ENCODE data around the gene PLK5. TPM values are rescaled to one million over a fixed set of nuclear protein-coding genes. Genes with fewer than 3 reads are reported as not detected.

The PLK5 gene
- total RNA-seq, 1 experiment from 2014 or later = 1.4 TPM

DNA sequence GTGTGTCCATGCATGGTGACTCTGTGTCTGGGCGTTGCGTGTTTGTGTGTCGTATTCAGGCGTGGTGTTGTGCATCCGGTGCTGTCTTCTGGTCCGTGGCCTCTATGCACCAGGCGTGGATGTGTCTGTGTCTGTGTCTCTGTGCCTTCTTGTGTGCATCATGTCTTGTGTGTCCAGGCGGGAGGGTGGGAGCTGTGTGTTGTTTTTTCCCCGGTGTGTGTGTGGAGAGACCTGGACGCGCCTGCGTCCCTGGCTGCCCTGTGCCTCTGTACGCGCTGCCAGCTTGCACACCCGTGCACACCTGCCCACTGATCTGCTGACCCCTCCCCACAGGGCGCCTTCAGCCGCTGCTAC, 1.1 kb downstream of the PLK5 start (continued):
- no peak for TF ChIP-seq STAT6 (CRISPR knock-in tag; conservative IDR thresholded peaks at IDR 0.05; ENCODE audit: low read depth)

GRCh38 chr19:1525343-1525742, 1.5 kb downstream of the PLK5 start:
- TF ChIP-seq, protein P1, sequence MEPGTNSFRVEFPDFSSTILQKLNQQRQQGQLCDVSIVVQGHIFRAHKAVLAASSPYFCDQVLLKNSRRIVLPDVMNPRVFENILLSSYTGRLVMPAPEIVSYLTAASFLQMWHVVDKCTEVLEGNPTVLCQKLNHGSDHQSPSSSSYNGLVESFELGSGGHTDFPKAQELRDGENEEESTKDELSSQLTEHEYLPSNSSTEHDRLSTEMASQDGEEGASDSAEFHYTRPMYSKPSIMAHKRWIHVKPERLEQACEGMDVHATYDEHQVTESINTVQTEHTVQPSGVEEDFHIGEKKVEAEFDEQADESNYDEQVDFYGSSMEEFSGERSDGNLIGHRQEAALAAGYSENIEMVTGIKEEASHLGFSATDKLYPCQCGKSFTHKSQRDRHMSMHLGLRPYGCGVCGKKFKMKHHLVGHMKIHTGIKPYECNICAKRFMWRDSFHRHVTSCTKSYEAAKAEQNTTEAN (CRISPR knock-in tag; IDR thresholded peaks at IDR 0.05) = no peak
- no peak for ATAC-seq
- H3K27ac Mint-ChIP-seq = no peak overlapping the region
- ChIA-PET CTCF (interaction anchor here (1.2 kb wide), 1 partner anchor 21 kb away, joined by 4 read pairs; no protein-coding TSS in a partner anchor), POLR2A (no interaction called here)
- H3K27me3 Mint-ChIP-seq (ENCODE audit: low read depth) = peaks cover 48% of the 10 kb centered on the region
- peak overlapping the region; percentile 68 for H3K4me3 Mint-ChIP-seq
- no peak for DNase-seq (ENCODE audit: low spot score)
- no peaks in the 10 kb centered on the region for H3K36me3 Mint-ChIP-seq
- peaks cover 5% of the 10 kb centered on the region for H3K4me1 Mint-ChIP-seq
- H3K9me3 Mint-ChIP-seq = no peaks in the 10 kb centered on the region

DNA sequence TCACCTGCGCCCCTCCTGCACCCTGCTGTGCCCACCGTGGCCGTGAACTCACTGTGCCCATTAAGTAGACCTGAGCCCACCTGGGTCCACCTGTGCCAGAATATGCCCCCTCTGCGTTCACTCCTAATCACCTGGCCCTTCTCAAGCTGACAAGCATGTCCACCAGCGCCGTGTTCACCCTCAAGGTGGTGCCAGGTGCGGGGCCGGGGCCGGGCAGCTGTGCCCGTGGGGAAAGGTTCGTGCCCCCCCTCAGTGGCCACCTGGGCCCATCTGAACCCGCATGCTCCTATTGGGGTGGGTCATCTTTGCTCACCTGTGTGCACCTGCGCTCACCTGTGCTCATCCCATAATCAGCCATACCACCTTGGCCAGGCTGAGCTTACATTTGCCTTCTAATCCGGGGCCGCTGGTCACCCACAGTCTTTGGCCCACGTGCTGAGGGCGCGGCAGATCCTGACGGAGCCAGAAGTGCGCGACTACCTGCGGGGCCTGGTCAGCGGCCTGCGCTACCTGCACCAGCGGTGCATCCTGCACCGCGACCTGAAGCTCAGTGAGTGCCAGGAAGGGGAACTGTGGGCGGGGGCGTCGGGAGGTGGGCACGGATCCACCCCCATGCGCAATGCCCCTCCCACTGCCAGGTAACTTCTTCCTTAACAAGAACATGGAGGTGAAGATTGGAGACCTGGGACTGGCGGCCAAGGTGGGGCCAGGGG, 2.3 kb downstream of the PLK5 start:
- POLR2A ChIA-PET = no interaction called here
- peaks cover 48% of the 10 kb centered on the region for H3K27me3 Mint-ChIP-seq (ENCODE audit: low read depth)
- H3K36me3 Mint-ChIP-seq = no peaks in the 10 kb centered on the region
- ATAC-seq = no peak
- no peak overlapping the region for H3K27ac Mint-ChIP-seq
- no peaks in the 10 kb centered on the region for H3K9me3 Mint-ChIP-seq
- no peak overlapping the region for H3K4me3 Mint-ChIP-seq
- no peak for TF ChIP-seq NR2C2 (CRISPR knock-in tag; IDR thresholded peaks at IDR 0.05)
- TF ChIP-seq MLX (CRISPR knock-in tag; IDR thresholded peaks at IDR 0.05) = no peak
- no peak for TF ChIP-seq NR1H2 (CRISPR knock-in tag; IDR thresholded peaks at IDR 0.05)
- TF ChIP-seq NFE2L1 (CRISPR knock-in tag; IDR thresholded peaks at IDR 0.05) = no peak
- TF ChIP-seq GTF2I (CRISPR knock-in tag; conservative IDR thresholded peaks at IDR 0.05) = no peak
- no peak for TF ChIP-seq ATF3 (CRISPR knock-in tag; conservative IDR thresholded peaks at IDR 0.05)
- no peak for TF ChIP-seq NR3C1 (CRISPR knock-in tag; conservative IDR thresholded peaks at IDR 0.05; ENCODE audit: low read depth)
- no peak for TF ChIP-seq FOXK1 (CRISPR knock-in tag; IDR thresholded peaks at IDR 0.05)
- H3K4me1 Mint-ChIP-seq = peaks cover 5% of the 10 kb centered on the region
- CTCF ChIA-PET = interaction anchor here (1.2 kb wide), 1 partner anchor 20 kb away, joined by 4 read pairs; no protein-coding TSS in a partner anchor
- no peak for DNase-seq (ENCODE audit: low spot score)

GRCh38 chr19:1526979-1527649, 3.2 kb downstream of the PLK5 start:
- no peak overlapping the region for H3K4me3 Mint-ChIP-seq
- no peaks in the 10 kb centered on the region for H3K36me3 Mint-ChIP-seq
- no peaks in the 10 kb centered on the region for H3K9me3 Mint-ChIP-seq
- CTCF ChIA-PET = no interaction called here
- H3K4me1 Mint-ChIP-seq = peaks cover 5% of the 10 kb centered on the region
- no peak overlapping the region for H3K27ac Mint-ChIP-seq
- no peak for DNase-seq (ENCODE audit: low spot score)
- peaks cover 40% of the 10 kb centered on the region for H3K27me3 Mint-ChIP-seq (ENCODE audit: low read depth)
- no peak for ATAC-seq
- TF ChIP-seq SMAD4 (CRISPR knock-in tag; IDR thresholded peaks at IDR 0.05) (no peak), ZSCAN18 (CRISPR knock-in tag; IDR thresholded peaks at IDR 0.05) (no peak), TP53 (CRISPR knock-in tag; IDR thresholded peaks at IDR 0.05) (no peak), IRF2 (CRISPR knock-in tag; IDR thresholded peaks at IDR 0.05; ENCODE audit: borderline replicate concordance, low read depth) (no peak), OVOL2 (CRISPR knock-in tag; IDR thresholded peaks at IDR 0.05; ENCODE audit: borderline replicate concordance) (no peak)
- TF ChIP-seq, protein P2, sequence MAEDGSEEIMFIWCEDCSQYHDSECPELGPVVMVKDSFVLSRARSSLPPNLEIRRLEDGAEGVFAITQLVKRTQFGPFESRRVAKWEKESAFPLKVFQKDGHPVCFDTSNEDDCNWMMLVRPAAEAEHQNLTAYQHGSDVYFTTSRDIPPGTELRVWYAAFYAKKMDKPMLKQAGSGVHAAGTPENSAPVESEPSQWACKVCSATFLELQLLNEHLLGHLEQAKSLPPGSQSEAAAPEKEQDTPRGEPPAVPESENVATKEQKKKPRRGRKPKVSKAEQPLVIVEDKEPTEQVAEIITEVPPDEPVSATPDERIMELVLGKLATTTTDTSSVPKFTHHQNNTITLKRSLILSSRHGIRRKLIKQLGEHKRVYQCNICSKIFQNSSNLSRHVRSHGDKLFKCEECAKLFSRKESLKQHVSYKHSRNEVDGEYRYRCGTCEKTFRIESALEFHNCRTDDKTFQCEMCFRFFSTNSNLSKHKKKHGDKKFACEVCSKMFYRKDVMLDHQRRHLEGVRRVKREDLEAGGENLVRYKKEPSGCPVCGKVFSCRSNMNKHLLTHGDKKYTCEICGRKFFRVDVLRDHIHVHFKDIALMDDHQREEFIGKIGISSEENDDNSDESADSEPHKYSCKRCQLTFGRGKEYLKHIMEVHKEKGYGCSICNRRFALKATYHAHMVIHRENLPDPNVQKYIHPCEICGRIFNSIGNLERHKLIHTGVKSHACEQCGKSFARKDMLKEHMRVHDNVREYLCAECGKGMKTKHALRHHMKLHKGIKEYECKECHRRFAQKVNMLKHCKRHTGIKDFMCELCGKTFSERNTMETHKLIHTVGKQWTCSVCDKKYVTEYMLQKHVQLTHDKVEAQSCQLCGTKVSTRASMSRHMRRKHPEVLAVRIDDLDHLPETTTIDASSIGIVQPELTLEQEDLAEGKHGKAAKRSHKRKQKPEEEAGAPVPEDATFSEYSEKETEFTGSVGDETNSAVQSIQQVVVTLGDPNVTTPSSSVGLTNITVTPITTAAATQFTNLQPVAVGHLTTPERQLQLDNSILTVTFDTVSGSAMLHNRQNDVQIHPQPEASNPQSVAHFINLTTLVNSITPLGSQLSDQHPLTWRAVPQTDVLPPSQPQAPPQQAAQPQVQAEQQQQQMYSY (CRISPR knock-in tag; IDR thresholded peaks at IDR 0.05) = no peak
- POLR2A ChIA-PET = no interaction called here
